Lower leg skin (tissue), 4 donors: ENCODE measurements around the gene DMKN. TPM values are rescaled to one million over a fixed set of nuclear protein-coding genes. Genes with fewer than 3 reads are reported as not detected.
A peak's percentile ranks its signal among the peaks of the same experiment; 100 is the strongest.

Source experiments
- DNase-seq, 2 donors: peaks; one replicate each; pipeline ENCODE4 v3.0.0-alpha.2; 2019; ENCODE audit warnings: low spot score in 2 of 2
- H3K4me3 ChIP-seq: fragments of 200-600 bp; sonication (generic); 2 replicates; pipeline ENCODE4 v1.5.1; 2017; ENCODE audit warnings: mild to moderate bottlenecking, low read depth; ENCODE audit not compliant: poor library complexity, severe bottlenecking
- POLR2A ChIP-seq, 2 donors: fragments of 450-650 bp; IDR thresholded peaks; one replicate each; pipeline ENCODE4 v1.6.1; 2016 to 2017; ENCODE audit warnings: antibody characterized with exemption in 2 of 2, mild to moderate bottlenecking in 1 of 2, moderate library complexity in 1 of 2
- WGBS, 2 donors: methylation state at CpG; one replicate each; pipeline ENCODE4 v1.1.5; 2018; 5-methylcytosine and 5-hydroxymethylcytosine counted together
- intact Hi-C: fragments of 100-400 bp; cut with DNase I; formaldehyde crosslinking; loops from one replicate; pipeline ENCODE4 v1.15.0; 2023; ENCODE audit warnings: low total_unique reads
- total RNA-seq, 4 donors: library from RNA; depleted of rRNA; stranded (reverse); fragments of >200 nt; gene quantifications; one replicate each; pipeline ENCODE4 v1.1.0, GENCODE V29; 2016
- TF ChIP-seq, protein P1 (sequence below), 3 donors: fragments of 450-650 bp; IDR thresholded peaks; one replicate each; pipeline ENCODE4 v1.5.1; 2016; ENCODE audit warnings: antibody characterized with exemption in 3 of 3, mild to moderate bottlenecking in 3 of 3, moderate library complexity in 2 of 3

The DMKN gene
- total RNA-seq, 4 donors from 2014 or later: 5,221 to 8,616 (median 5,967) TPM

DNA sequence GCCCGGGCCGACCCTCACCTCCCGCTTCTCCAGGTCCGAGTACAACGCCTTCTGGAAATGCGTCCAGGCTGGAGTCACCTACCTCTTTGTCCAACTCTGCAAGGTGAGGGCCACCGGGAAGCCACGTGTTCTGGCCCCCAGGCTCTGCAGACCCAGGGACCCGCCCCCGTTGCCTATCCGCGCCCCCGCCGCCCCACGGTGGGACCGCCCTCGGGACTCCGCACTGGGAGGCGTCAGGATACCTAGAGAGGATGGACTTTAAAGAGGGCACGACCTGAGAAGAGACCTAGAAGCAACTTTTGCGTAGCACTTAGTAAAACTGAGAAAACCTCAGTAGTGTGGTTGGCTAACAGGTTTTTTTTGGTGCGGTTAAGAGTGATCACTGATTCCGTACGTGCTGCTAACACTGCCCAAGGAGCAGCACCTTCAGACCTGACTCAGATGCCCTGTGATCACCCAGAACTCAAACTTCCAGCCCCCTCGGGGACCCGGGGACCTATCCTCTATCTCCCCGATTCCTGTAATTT, 32.5 kb upstream of the DMKN start:
- intact Hi-C loops: no loop called here
- H3K4me3 ChIP-seq: peak overlapping the region; percentile 75
- no peak for TF ChIP-seq POLR2A (IDR thresholded peaks at IDR 0.05)
- TF ChIP-seq, protein P1, sequence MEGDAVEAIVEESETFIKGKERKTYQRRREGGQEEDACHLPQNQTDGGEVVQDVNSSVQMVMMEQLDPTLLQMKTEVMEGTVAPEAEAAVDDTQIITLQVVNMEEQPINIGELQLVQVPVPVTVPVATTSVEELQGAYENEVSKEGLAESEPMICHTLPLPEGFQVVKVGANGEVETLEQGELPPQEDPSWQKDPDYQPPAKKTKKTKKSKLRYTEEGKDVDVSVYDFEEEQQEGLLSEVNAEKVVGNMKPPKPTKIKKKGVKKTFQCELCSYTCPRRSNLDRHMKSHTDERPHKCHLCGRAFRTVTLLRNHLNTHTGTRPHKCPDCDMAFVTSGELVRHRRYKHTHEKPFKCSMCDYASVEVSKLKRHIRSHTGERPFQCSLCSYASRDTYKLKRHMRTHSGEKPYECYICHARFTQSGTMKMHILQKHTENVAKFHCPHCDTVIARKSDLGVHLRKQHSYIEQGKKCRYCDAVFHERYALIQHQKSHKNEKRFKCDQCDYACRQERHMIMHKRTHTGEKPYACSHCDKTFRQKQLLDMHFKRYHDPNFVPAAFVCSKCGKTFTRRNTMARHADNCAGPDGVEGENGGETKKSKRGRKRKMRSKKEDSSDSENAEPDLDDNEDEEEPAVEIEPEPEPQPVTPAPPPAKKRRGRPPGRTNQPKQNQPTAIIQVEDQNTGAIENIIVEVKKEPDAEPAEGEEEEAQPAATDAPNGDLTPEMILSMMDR (IDR thresholded peaks at IDR 0.05): no peak
- WGBS, 2 donors: 2 to 4% methylated on average over 20 to 24 of the region's 27 CpGs
- DNase-seq: no peak

DNA sequence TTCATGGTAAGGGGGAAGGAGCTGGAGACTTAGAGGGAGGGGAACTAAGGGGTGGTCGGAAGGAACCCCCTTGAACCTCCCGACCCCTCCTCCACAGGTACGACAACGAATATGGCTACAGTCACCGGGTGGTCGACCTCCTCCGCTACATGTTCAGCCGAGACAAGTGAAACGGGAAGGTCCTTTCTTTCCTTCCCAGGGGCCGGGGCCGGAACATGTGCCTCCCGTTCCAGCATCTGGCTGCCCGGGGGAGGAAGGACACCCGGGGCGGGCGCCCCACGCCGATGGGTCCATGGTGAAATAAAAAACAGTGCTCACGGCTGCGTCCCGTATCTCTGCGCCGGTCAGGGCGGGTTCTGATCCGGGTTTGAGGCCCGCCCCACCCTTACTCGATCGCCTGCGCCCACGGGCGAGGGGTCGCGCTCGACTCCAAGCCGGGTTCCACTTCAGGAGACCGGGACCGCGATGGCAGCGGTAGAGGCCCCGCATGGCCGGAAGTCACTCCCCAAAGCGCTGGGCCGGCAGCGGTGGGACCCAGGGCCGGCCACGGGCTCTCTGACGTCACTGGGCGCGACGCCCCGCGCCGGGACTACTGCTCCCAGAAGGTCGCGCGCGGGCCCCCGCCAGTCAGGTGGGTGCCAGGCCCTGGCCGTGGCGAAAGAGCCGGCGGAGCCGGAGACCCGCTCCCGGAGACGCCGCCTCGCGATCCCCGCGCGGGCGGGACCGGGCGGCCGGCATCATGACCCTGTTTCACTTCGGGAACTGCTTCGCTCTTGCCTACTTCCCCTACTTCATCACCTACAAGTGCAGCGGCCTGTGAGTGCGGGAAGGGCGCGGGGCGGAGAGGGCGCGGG, 31.8 kb upstream of the DMKN start, which contains the start of gene TMEM147:
TSS of gene TMEM147 (plus strand) at position 626 of the 854 bp plus-strand sequence. CDS start at position 740, 114 bp downstream.
- intact Hi-C loops: no loop called here
- TF ChIP-seq POLR2A (IDR thresholded peaks at IDR 0.05): no peak
- TF ChIP-seq, protein P1 (IDR thresholded peaks at IDR 0.05): no peak
- DNase-seq: peak; percentile 89 to 98
- 0 to 1% methylated on average over 41 to 71 of the region's 85 CpGs for WGBS, 2 donors
- peak within 1 kb of the TSS; percentile 75 for H3K4me3 ChIP-seq

DNA sequence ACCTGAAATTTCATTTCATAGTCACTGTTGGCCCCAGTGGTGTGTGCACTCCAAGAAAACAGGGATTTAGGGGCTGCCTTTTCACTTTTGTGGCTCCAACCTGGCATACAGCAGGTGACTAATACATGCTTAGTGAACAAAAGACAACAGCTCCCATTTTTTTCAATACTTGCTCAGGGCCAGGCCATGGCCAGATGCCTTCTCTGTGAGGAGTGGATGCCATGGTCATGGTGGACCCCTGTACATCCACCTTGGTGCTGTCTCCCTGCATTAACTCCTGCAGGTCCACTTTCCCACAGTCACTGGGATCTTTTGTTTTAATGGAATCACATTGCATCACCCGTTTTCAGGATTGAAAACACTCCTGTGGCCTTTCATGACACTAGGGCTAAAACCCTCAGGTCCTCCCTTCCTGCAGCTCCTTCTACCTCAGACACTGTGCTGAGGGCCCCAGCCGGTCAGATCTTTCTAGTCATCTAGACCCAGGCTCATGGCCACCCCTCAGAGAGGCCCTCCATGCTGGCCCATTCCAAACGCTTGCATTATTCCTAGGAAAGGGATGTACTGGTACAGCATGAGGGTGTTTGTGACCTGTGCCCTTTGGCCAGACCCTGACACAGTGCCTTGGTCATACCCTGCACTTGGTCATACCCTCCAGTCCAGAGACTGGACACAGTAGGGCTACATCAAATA, 30.8 kb upstream of the DMKN start:
- WGBS, 2 donors: 64 to 88% methylated on average over 3 of the region's 3 CpGs
- no peak overlapping the region for H3K4me3 ChIP-seq
- TF ChIP-seq, protein P1 (IDR thresholded peaks at IDR 0.05): no peak
- TF ChIP-seq POLR2A (IDR thresholded peaks at IDR 0.05): no peak
- DNase-seq: peak in 1 of 2 donors; percentile 83
- intact Hi-C loops: no loop called here

DNA sequence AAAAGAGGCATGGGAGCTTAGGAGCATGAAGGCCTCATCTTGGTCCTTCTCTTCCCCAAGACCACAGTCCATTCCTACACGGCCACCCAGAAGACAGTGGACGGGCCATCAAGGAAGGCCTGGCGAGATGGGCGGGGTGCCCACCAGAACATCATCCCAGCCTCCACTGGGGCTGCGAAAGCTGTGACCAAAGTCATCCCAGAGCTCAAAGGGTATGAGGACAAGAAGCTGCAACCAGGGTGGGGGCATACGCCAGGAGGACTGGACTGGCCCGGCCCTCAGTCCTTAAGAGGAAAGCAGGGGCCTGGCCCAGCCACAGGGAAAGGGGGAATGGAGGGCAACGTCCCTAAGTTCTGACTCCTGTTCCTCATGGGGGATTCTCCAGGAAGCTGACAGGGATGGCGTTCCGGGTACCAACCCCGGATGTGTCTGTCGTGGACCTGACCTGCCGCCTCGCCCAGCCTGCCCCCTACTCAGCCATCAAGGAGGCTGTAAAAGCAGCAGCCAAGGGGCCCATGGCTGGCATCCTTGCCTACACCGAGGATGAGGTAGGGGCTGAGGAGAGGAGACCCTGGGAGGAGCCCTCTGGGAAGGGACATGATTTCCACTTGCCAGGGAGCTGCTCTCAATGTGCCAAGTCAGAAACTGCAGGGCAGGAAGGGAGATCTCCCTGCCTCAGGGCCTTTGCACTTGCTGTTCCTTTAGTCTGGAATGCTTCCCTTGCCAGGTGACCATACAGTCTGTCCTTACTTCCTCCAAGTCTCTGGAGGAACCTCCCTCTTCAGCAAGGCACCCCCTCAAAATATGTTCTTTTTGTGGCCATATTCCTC, 30.0 kb upstream of the DMKN start:
- peak in 1 of 2 donors; percentile 82 for DNase-seq
- WGBS, 2 donors: 93 to 94% methylated on average over 13 to 15 of the region's 15 CpGs
- TF ChIP-seq POLR2A (IDR thresholded peaks at IDR 0.05): no peak
- TF ChIP-seq, protein P1 (IDR thresholded peaks at IDR 0.05): no peak
- intact Hi-C loops: no loop called here
- no peak overlapping the region for H3K4me3 ChIP-seq

DNA sequence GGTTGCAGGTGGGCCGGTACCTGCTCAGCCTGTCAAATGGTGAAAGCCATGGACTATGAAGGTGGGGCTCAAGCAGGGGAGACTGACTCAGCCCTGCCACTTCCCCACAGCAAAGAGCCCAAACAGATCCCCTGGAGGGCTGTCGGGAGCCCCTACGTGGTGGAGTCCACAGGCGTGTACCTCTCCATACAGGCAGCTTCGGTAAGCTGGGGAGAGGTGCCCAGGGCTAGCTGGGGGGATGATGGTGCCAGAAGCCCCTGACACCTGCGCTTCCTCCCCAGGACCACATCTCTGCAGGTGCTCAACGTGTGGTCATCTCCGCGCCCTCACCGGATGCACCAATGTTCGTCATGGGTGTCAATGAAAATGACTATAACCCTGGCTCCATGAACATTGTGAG, 28.8 kb upstream of the DMKN start:
- WGBS, 2 donors: 91 to 94% methylated on average over 11 of the region's 11 CpGs
- TF ChIP-seq, protein P1 (IDR thresholded peaks at IDR 0.05): no peak
- TF ChIP-seq POLR2A (IDR thresholded peaks at IDR 0.05): no peak
- DNase-seq: no peak
- no peak overlapping the region for H3K4me3 ChIP-seq
- intact Hi-C loops: no loop called here
